HG03196 (cell line): Measurements from ENCODE around the gene PLEKHA8.

ENCODE experiments used
- ATAC-seq: cut with Tn5 transposase; IDR thresholded peaks from one replicate; pipeline ENCODE4 v1.9.1; 2021; ENCODE audit not compliant: unreplicated experiment

The PLEKHA8 gene, protein sequence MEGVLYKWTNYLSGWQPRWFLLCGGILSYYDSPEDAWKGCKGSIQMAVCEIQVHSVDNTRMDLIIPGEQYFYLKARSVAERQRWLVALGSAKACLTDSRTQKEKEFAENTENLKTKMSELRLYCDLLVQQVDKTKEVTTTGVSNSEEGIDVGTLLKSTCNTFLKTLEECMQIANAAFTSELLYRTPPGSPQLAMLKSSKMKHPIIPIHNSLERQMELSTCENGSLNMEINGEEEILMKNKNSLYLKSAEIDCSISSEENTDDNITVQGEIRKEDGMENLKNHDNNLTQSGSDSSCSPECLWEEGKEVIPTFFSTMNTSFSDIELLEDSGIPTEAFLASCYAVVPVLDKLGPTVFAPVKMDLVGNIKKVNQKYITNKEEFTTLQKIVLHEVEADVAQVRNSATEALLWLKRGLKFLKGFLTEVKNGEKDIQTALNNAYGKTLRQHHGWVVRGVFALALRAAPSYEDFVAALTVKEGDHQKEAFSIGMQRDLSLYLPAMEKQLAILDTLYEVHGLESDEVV

DNA sequence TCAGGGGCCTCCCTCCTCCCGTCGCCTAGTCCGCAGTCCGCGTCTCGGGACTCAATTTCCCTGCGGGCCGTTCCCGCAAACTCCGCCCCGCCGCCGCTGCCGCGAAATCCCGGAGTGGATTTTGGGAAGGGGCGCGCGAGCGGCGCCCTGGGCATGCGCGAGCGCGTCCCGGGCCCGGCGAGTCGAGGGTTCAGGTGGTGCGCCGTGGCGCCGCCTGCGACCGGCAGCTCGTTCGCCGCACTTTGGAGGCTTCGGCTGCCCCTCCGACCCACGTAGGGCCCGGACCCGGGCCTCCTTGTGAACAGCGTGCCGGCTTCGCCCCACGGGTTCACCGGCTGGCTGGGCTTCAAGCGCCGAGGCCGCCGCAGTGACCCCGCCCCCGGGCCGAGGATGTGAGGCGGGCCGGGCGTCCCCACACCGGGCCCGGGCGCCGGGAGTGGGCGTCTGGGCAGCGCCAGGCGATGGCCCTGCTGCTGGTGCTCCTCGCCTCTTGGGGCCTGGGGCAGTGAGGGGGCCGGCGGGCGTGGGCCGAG, at the start of gene PLEKHA8:
PLEKHA8 (plus strand) TSS at position 197 of the 533 bp plus-strand sequence. CDS start 351 bp downstream, outside the sequence.
- ATAC-seq: peak; percentile 50

DNA sequence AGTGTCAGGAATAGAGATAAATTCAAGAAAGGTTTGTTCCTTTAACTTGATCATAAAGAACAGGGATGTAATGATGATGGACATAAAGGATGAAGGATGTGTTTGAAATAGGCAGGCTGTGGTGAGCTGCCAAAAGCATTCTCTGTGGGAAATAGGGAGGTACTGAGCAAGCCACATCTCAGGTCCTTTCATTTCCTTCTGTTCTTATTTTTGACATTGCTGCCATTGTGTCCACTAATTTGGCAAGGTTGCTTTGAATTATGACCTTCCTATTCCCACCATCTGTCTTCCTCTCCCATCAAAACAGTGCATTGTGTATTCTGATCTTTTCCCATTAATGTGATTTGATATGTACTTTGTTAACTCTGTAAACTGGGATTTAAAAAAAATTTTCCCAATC, 48.1 kb upstream of the PLEKHA8 start:
- no peak for ATAC-seq

DNA sequence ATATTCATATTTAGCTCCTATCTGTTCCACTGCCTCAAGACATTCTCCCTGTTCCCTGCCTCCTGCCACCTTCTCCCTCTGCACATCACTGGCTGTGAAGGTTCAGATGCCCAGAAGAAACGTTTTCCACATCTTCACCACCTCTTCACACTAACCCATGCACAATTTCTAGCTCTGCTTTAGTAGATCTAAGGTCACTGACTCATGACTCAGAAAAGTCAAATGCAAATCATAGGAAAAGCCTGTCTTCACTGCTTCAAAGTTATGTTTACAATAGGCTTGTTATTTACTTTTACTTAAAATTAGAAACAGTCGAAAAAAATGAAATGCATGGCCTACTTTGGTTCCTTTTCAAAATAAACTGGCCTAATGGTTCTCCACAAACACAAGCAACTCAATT, 41.1 kb upstream of the PLEKHA8 start:
- ATAC-seq: no peak

DNA sequence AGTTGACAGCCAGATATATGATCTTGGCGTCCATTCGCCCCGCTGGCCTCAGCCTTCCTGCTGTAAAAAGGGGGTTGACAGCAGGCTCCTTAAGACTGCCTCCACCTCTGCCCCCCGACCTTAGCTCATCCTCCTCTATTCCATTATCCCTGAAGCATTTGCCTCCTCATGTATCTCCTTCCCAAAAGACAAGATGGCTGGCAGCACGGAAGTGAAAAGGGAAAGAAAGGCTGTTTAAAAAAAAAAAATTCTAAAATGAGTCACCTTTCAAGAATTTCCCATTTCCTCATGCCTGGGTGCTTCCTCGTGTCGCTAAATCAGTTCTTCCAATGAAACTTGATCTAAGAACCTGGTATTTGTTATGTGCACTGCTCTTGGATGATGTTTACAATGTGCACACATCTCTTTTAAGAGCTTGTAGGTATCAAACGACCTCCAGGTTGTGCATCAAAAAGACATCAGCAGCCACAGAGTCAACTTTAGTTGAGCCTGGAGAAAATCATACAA, 40.3 kb upstream of the PLEKHA8 start:
- ATAC-seq: no peak

DNA sequence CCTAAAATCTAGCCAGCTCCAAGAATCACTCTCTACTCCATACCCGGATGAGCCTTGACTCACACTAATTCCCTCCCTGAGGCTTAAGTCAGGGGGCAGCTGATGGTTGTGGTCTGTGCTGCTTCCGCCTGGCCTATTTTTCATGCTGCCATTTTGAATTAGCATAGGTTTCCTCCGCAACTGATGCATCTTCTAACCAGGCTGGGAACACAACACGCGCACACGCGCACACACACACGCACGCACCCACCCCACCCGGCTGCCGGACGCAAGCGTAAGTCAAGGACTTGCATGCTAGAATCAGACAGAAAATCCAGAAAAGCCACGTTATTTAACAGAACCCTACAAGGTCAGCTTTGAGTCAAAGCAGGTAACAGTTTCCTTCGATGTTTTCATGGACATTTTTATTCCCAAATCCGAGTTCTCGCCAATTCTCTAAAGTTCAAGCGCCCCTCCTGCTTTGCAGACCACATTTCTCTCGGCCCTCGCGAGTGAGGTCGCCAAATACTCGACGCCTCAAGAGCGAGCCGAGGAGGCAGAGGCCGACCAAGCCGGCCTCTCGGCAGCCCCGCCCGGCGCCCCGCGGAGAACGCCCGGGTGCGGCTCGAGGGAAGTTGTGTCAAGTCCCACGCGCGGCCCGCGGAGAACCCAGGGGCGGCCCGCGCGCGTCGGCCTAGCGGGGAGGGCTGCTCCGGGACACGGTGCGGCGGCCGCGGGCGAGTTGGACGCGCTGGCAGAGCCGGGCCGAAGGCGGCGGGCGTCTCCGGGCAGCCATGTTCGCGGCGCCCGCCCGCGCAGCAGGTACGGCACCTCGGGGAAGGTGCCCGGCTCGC, 39.6 kb upstream of the PLEKHA8 start:
- peak; percentile 41 for ATAC-seq

DNA sequence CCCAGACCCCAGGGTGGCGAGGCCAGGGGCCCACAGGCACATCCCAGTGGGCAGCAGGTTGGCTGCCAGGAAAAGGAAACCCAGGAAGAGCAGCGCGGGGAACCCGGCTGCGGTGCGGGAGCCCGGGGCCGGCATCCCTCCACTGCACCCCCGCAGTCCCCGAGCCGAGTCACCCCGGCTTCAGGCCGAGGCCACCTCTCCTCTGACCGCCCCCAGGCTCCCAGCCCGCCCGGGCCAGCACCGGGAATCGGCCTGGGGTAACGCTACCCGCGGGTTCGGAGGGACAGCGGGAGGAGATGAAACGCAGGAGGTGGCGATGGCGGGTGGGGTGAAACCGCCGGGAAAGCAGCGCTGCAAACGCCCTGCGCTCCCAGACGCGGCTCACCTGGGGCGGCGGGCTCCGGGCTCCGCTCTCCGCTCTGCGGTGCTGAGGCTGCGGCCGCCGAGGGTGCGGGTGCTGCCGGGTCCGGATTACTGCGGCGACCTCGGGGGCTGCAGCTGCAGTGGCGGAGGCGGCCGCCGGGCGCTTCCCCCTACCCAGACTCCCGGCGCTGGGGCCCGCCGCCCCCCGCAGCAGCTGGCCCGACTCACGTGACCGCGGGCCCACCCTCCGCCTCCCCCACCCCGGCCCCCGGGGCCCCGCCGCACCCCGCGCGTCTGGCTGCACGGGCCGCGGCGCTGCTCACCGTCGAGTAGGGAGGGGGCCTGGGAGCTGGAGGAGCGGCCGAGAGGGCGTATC, 38.8 kb upstream of the PLEKHA8 start, which contains the start of gene SCRN1:
SCRN1 (minus strand) TSS at position 545 of the 739 bp plus-strand sequence. CDS start 20,734 bp downstream, outside the sequence.
- ATAC-seq: peak; percentile 32

DNA sequence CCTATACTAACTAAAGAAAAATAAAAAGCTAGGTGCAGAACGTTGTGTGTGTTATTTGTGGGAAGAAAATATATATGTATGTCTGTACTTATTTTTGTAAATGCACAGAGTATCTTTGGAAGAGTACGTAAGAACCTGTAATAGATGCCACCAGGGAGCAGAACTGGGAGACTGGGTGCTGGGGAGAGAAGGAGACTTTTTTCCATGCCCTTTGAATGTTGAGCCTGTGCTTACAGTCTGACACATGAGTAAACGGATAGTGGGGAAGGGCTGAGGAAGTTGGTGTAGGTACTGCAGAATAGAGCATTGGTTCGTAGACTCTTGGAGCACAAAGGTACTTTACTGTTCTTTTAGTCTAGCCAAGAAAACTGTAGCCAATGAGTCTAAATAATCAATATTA, 37.3 kb upstream of the PLEKHA8 start:
- no peak for ATAC-seq

DNA sequence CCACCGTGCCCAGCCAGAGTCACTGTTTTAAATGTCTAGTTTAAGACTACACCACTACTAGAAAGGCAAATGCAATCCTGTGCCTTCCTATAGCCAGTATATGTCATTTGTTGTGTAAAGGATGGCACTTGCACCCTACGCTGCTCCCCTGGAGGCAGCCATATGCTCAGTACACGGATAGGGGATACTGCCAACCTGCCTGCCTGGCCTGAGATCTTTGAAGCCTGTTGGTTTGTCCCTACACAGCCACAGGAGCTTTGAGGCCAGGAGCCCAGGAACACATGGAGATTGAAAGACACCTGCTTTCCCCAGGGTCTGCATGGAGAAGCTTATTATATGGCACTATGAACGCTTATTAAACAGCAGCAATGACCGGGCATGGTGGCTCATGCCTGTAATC, 36.3 kb upstream of the PLEKHA8 start:
- ATAC-seq: no peak

DNA sequence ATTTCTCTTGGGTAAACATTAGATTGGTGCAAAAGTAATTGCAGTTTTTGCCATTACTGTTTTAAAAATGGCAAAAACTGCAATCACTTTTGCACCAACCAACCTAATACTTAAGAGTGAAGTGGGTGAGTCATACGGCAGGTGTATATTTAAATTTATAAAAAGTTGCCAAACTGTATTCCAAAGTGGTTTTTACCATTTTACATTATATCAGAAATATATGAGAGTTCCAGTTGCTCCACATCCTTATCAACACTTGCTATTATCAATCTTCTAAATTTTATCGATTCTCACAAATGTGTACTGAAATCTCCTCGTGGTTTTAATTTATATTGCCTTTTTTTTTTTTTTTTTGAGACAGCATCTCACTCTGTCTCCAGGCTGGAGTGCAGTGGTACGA, 35.1 kb upstream of the PLEKHA8 start:
- no peak for ATAC-seq

DNA sequence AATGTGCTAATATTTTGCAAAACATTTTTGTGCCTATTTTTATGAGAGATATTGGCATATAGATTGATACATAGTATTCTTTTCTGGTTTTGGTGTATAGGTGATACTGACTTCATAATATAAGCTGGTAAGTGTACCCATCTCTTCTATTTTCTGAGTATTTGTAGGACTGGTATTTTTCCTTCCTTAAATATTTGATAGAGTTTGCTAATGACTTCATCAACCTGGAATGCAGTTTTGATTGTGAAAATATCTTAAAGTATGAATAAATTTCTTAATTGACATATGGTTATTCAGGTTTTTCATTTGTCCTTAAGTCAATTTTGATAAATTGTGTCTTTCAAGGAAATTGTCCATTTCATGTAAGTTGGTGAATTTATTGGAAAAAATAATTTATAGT, 32.6 kb upstream of the PLEKHA8 start:
- ATAC-seq: no peak

DNA sequence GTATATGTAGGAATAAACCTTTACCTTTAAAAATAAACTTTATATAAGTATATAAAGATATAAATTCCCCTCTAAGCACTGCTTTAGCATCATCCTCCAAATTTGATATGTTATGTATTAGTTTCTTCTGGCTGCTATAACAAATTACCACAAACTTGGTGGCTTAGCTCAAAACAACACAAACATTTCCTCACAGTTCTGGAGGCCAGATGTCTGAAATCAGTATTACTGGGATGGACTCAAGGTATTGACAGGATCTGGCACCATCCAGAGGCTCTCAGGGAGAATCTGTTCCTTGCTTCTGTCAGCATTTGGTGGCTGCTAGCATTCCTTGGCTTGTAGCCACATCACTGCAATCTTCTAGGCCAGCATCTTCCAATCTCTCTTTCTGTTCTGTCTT, 31.9 kb upstream of the PLEKHA8 start:
- ATAC-seq: no peak

DNA sequence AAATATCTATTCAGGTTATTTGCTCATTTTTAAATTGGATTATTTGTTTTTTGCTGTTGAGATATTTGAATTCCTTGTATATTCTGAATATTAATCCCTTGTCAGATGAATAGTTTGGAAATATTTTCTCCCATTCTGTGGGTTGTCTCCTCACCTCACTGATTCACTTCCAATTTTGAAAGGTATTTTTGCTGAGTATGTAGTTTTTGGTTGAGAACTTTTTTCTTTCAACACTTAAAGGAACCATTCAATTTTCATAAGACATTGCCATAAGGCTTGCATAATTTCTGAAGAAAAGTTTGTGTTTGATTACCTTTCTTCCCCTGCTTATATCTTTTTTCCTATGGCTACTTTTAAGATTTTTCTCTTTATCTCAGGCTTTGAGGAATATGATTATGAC, 29.7 kb upstream of the PLEKHA8 start:
- ATAC-seq: no peak

DNA sequence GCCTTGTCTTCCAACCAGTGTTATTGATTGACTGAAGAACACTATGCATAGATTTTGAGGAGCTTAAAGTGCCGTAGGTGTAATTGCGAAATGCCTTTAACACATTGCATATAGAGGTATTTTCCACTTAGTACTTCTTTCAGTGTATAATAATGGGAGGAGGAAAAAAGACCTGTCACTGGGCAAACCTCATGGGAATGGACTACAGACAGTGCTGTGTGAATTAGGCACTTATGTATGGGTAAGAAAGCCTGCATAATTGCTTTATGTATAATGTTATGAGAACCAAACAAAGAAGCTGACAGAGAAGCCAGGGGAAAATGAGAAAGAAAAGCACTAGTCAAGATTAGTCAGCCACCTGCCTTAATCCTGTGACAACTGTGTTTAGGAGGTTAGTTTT, 26.2 kb upstream of the PLEKHA8 start:
- no peak for ATAC-seq

DNA sequence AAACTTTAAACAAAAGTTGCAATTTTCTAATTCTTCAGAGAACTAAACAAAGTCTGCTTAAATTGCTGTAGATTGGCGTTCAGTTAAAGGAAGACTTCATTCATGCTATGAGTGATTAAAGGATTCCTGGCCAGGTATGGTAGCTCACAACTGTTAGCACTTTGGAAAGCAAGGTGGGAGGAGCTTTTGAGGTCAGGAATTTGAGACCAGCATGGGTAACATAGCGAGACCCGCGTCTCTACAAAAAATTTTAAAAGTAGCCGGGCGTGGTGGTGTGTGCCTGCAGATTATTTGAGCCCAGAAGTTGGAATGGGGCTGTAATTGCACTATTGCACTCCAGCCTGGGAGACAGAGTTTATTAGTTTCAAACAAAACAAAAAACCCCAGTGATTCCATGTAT, 25.1 kb upstream of the PLEKHA8 start:
- no peak for ATAC-seq

DNA sequence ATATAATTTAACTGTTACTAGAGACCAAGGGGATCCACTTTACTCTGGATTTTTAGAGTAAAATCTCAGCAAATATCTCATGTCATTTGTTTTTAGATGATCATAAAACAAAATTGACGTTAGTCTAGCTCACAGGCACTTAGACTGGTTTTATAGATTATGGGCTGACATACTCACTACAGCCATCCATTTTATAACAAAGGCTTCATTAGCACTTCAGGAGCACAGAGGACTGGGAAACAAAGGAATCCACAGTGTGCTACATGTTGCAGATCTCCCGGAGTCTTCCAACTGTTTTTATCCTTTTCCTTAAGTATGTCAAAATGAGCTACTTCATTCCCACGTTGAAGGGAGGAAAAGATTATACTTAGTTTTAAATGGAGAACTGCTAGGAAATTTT, 22.7 kb upstream of the PLEKHA8 start:
- ATAC-seq: no peak

DNA sequence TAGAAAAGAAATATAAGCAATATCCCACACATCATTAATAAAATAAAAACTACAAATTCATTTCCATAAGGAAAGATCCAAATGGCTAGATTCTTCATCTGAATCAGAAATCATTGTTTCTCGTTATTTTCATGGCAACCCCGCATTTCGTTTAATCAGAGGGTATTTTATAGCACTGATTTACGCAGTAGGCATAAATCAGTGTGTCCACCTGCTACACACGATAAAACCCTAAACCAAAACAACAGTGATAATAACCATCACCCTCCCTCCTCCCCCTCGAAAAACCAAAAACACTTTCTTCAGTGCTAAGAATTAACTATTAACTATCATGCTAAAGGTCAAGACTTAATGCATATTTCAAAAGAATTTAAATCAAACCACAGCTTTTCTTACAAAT, 18.2 kb upstream of the PLEKHA8 start:
- no peak for ATAC-seq

DNA sequence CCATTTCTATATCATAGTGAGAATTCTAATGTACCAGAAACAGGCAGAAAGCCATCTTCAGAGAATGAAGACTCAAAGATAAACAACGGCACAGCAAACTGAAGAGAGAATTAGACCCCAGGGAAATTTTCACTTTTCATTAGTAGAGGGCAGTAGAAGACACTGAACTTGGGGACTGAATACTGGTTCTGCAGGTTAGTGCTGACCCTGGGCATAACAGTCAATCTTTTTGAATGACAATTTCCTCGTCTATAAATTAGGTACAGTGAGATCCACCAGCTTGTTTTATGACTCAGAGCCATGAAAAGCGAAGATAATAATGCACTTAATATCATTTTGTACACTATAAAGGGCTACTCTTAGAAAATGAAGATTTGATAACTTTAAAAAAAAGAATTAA, 15.5 kb upstream of the PLEKHA8 start:
- no peak for ATAC-seq

DNA sequence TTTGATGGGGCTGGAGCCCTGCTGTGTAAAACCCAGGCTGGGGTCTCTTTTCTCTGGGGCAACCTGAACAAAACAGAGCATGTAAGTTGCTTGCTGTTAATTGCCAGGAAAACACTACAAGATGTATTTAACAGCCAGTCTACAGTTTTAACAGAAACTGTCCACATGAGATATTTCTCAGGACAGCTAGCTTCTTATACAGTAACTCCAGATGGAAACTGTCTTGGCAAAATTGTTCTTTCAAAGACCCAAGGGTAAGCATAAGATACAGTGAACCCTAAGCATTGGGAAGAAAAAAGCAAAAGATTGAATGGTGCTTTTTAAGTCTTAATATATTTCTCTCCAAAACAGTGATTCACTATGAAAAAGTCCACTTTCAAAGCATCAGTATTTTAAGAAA, 9.8 kb upstream of the PLEKHA8 start:
- no peak for ATAC-seq

DNA sequence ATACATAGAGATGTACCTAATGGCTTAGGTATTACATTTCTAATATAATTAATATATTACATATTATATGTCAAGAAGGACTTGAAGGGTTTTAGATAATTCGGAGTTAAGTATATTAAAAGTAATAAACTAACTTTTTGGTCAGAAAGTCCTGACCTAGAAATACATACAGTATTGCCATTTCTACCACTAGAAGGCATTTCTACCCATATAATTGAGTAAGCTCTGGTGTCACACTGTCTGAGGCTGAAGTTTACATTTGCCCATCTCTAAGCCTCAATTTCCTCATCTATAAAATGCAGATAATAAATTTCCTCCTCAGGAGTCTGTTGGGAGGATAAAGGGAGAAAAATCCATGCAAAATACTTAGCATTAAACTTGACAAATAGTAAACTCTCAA, 8.8 kb upstream of the PLEKHA8 start:
- ATAC-seq: no peak

DNA sequence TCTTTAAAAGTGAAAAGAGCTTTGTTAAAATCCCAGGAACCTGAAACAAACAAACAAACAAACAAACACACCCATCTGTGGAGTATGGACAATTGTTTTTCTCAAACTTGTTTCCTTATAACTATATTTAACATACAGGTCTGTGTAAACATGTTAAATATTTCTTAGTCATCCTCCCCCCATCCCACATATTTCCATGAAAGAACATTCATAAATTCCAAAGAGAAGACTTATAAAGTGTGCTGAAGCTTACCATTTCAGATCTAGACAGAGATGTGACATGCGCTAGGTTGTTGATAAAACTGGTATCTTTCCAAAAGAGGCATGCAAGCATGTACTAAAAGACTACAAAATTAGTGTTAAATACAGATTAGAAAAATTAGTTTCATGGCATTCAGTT, 8.3 kb upstream of the PLEKHA8 start:
- ATAC-seq: no peak

DNA sequence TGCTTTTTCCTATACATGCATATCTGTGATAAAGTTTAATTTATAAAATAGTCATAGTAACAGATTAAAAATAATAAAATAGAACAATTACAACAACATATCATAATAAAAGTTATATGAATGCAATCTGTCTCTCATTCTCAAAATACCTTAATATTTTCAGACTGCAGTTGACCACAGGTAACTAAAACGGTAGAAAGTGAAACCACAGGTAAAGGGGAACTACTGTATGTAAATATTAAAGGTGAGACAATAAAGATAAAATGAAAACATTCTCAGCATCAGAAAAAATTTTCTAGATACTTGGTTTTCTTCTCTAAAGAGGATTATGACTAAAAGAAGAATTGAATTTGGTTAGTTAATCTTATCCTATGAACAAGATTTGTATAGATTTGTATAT, 7.7 kb upstream of the PLEKHA8 start:
- no peak for ATAC-seq
